ENCODE data around the gene TNPO2. TPM values are rescaled to one million over a fixed set of nuclear protein-coding genes. Genes with fewer than 3 reads are reported as not detected.

The TNPO2 gene
- total and polyA plus RNA-seq, 2 of the 13 experiments (the other 11 are each of a cell fraction or from before 2014, with no cell fraction given) = 31.7 to 61.0 TPM

GRCh38 chr19:12669270-12670158 is 54.2 kb downstream of the TNPO2 start (continued):
- no peak for TF ChIP-seq ZNF142 (CRISPR knock-in tag; IDR thresholded peaks at IDR 0.05)
- TF ChIP-seq ZEB1 (IDR thresholded peaks at IDR 0.05; ENCODE audit: insufficient replicate concordance, low read depth) = no peak
- TF ChIP-seq ZNF530 (CRISPR knock-in tag; IDR thresholded peaks at IDR 0.05; ENCODE audit: low read depth) = no peak
- no peak; the same call in 1 of the 2 replicates for TF ChIP-seq NCOA5 (CRISPR knock-in tag; IDR thresholded peaks at IDR 0.05)
- peak; percentile 74; the same call in 1 of the 2 replicates for TF ChIP-seq YEATS4 (CRISPR knock-in tag; IDR thresholded peaks at IDR 0.05; ENCODE audit: borderline replicate concordance)
- no peak for TF ChIP-seq LRRFIP1 (CRISPR knock-in tag; conservative IDR thresholded peaks at IDR 0.05)
- peak; percentile 26; the same call in 1 of the 2 replicates for TF ChIP-seq NCOA1 (CRISPR knock-in tag; IDR thresholded peaks at IDR 0.05)
- no peak for TF ChIP-seq ZNF552 (CRISPR knock-in tag; IDR thresholded peaks at IDR 0.05; ENCODE audit: borderline replicate concordance)
- TF ChIP-seq ZNF891 (CRISPR knock-in tag; IDR thresholded peaks at IDR 0.05) = 0 out of 2 replicates have a peak, but pooled peaks have one; percentile 5
- TF ChIP-seq ZMYM2 (CRISPR knock-in tag; IDR thresholded peaks at IDR 0.05) = no peak
- TF ChIP-seq POLR2A (IDR thresholded peaks at IDR 0.05; ENCODE audit: insufficient read depth in 1 of 2, low read depth in 2 of 2, low read length in 2 of 2) = peak; percentile 66 to 77
- TF ChIP-seq ZNF607 (CRISPR knock-in tag; IDR thresholded peaks at IDR 0.05; ENCODE audit: borderline replicate concordance) = peak; percentile 82; the same call in 1 of the 2 replicates
- no peak for TF ChIP-seq CEBPZ (IDR thresholded peaks at IDR 0.05; ENCODE audit: low read length)
- TF ChIP-seq HNF4G (IDR thresholded peaks at IDR 0.05; ENCODE audit: borderline replicate concordance, low read depth, low read length) = no peak
- no peak for TF ChIP-seq HNF4G (CRISPR knock-in tag; IDR thresholded peaks at IDR 0.05; ENCODE audit: borderline replicate concordance, low read depth)
